ENCODE measurements around the gene MYO1D. TPM values are rescaled to one million over a fixed set of nuclear protein-coding genes. Genes with fewer than 3 reads are reported as not detected.
A peak's percentile ranks its signal among the peaks of the same experiment; 100 is the strongest.
"Not testable (repeated sequence)": the region's sequence is repeated elsewhere in the genome, so short reads cannot be mapped to it uniquely, and the experiment has no call there.

Gene MYO1D
- total RNA-seq, result 100 to 1,000 TPM; 238 to 382 TPM

- Histone ChIP-seq H3K4me3 (peak within 1 kb of the TSS; percentile 80), H3K36me3 (no peaks in the 10 kb centered on the region), H3K9ac (ENCODE audit: low read depth in 2 of 2, low read length in 2 of 2) (peak within 1 kb of the TSS; percentile 85 to 97), H3K27me3 (no peaks in the 10 kb centered on the region), H3K4me1 (no peaks in the 10 kb centered on the region), H3K27ac (peak within 1 kb of the TSS; percentile 94), H3K9me3 (no peaks in the 10 kb centered on the region)
- intact Hi-C loops (cut with DNase I), result loop anchor here (2.0 kb wide), 1 partner anchor 96 kb away; no protein-coding TSS in a partner anchor
- peak; percentile 50 for TF ChIP-seq CTCF (IDR thresholded peaks at IDR 0.05)
- peak; percentile 92 for DNase-seq
Measured at GRCh38 chr17:32876417-32877163, at the start of gene MYO1D. MYO1D (minus strand) TSS chr17:32877124; CDS start chr17:32876872, 252 bp downstream.

- H3K36me3 ChIP-seq, result no peaks in the 10 kb centered on the region
Measured at GRCh38 chr17:32926183-32926582, 49.3 kb upstream of the MYO1D start.

GRCh38 chr17:32923905-32924304 lies 47.0 kb upstream of the MYO1D start:
- H3K27ac ChIP-seq; DNase-seq; H3K9ac ChIP-seq (ENCODE audit: low read depth in 2 of 2, low read length in 2 of 2); intact Hi-C loops (cut with DNase I); H3K9me3 ChIP-seq; H3K36me3 ChIP-seq; H3K27me3 ChIP-seq; H3K4me3 ChIP-seq; H3K4me1 ChIP-seq: not testable (repeated sequence)

More at GRCh38 chr17:32926183-32926582, 49.3 kb upstream of the MYO1D start:
- no peak overlapping the region for H3K27ac ChIP-seq
- H3K4me3 ChIP-seq, result no peak overlapping the region
- TF ChIP-seq CTCF (IDR thresholded peaks at IDR 0.05), result no peak
- no peak overlapping the region for H3K9ac ChIP-seq (ENCODE audit: low read depth in 2 of 2, low read length in 2 of 2)
- intact Hi-C loops (cut with DNase I), result no loop called here
- DNase-seq, result peak; percentile 12
- H3K4me1 ChIP-seq, result no peaks in the 10 kb centered on the region
- no peaks in the 10 kb centered on the region for H3K9me3 ChIP-seq
- H3K27me3 ChIP-seq, result no peaks in the 10 kb centered on the region

- H3K27ac ChIP-seq, result no peak overlapping the region
- TF ChIP-seq CTCF (IDR thresholded peaks at IDR 0.05), result no peak
- no peak overlapping the region for H3K9ac ChIP-seq (ENCODE audit: low read depth in 2 of 2, low read length in 2 of 2)
- no peak overlapping the region for H3K4me3 ChIP-seq
- H3K4me1 ChIP-seq, result no peaks in the 10 kb centered on the region
- no peaks in the 10 kb centered on the region for H3K9me3 ChIP-seq
- no peaks in the 10 kb centered on the region for H3K27me3 ChIP-seq
- peak; percentile 15 for DNase-seq
- intact Hi-C loops (cut with DNase I), result no loop called here
- H3K36me3 ChIP-seq, result no peaks in the 10 kb centered on the region
Measured at GRCh38 chr17:32921017-32921416, 44.1 kb upstream of the MYO1D start.

- TF ChIP-seq CTCF (IDR thresholded peaks at IDR 0.05), result no peak
Measured at GRCh38 chr17:32920293-32920692, 43.4 kb upstream of the MYO1D start.

GRCh38 chr17:32919876-32920275 lies 43.0 kb upstream of the MYO1D start:
- H3K36me3 ChIP-seq; H3K27ac ChIP-seq; H3K27me3 ChIP-seq; H3K9ac ChIP-seq (ENCODE audit: low read depth in 2 of 2, low read length in 2 of 2); DNase-seq; H3K4me1 ChIP-seq; H3K9me3 ChIP-seq; intact Hi-C loops (cut with DNase I); H3K4me3 ChIP-seq: not testable (repeated sequence)

More at GRCh38 chr17:32920293-32920692, 43.4 kb upstream of the MYO1D start:
- intact Hi-C loops (cut with DNase I), result no loop called here
- Histone ChIP-seq H3K36me3 (no peaks in the 10 kb centered on the region), H3K4me1 (no peaks in the 10 kb centered on the region), H3K4me3 (no peak overlapping the region), H3K27ac (no peak overlapping the region), H3K9ac (ENCODE audit: low read depth in 2 of 2, low read length in 2 of 2) (no peak overlapping the region), H3K9me3 (no peaks in the 10 kb centered on the region), H3K27me3 (no peaks in the 10 kb centered on the region)
- DNase-seq, result no peak
